NCI-H1930 (cell line): ENCODE data around the gene MAP4K1.
"Not testable (repeated sequence)": the region's sequence is repeated elsewhere in the genome, so short reads cannot be mapped to it uniquely, and the experiment has no call there.

ENCODE experiments used
- DNase-seq, 2 experiments: peaks; one replicate each; lab custom pipeline; 2025; lab: John Stamatoyannopoulos, UW

The MAP4K1 gene

DNA sequence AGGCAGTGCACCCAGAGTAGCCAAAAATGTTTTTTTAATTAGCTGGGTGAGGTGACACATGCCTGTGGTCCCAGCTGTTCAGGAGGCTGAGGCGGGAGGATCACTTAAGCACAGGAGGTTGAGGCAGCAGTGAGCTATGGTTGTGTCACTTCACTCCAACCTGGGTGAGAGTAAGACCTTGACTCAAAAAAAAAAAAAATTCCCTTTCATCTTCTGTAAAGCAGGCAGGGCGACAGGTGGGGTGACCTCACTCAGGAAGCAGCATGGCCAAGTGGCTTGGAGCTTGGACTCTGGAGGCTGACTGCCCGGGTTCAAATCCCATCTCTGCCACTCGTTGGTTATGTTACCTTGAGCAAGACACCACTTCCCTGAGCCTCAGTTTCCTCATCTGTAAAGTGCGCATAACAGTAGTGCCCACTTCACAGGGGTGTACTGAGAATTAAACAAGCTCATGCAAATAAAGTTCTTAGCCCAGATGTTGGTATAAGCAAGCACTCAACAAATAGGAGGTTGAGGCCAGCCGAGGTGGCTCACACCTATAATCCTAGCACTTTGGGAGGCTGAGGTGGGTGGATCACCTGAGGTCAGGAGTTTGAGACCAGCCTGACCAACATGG lies 48.3 kb downstream of the MAP4K1 start:
- DNase-seq = no peak

DNA sequence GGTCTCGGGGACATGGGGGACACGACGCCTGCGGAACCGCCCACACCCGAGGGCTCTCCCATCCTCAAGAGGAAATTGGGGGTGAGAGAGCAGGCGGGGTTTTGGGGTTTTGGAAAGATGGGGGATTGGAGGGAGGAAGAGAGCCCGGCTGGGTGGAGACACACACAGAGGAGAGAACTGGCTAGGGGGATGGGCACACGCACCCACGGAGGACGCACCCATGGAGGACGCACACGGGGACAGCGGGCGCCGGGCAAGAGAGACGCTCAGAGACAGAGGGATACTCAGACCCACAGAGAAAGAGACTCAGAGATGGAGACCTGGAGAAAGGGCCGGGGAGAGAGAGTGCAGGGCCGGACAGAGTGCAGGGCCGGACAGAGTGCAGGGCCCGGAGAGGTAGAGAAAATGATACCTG lies 52.1 kb downstream of the MAP4K1 start:
- no peak for DNase-seq

DNA sequence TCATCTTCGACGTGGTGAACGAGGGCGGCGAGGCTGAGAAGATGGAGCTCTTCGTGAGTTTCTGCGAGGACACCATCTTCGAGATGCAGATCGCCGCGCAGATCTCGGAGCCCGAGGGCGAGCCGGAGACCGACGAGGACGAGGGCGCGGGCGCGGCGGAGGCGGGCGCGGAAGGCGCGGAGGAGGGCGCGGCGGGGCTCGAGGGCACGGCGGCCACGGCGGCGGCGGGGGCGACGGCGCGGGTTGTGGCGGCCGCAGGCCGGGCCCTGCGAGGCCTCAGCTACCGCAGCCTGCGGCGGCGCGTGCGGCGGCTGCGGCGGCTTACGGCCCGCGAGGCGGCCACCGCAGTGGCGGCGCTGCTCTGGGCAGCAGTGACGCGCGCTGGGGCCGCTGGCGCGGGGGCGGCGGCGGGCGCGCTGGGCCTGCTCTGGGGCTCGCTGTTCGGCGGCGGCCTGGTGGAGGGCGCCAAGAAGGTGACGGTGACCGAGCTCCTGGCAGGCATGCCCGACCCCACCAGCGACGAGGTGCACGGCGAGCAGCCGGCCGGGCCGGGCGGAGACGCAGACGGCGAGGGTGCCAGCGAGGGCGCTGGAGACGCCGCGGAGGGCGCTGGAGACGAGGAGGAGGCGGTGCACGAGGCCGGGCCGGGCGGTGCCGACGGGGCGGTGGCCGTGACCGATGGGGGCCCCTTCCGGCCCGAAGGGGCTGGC lies 52.6 kb downstream of the MAP4K1 start:
- DNase-seq = no peak

DNA sequence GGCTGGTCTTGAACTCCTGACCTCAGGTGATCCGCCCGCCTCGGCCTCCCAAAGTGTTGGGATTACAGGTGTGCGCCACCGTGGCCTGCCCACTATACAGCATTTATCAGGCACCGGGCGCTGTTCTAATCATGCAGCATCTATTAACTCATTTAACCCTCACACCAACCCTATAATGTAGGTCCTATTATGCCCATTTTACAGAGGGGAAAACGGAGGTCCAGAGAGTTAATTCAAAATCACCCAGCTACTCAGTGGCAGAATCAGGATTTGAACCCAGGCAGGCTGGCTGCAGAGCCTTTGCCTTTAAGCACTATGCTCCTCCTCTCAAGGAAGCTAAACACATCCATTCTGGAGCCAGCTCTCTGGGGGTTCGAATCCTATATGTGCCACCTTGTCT lies 54.3 kb downstream of the MAP4K1 start:
- DNase-seq = no peak

DNA sequence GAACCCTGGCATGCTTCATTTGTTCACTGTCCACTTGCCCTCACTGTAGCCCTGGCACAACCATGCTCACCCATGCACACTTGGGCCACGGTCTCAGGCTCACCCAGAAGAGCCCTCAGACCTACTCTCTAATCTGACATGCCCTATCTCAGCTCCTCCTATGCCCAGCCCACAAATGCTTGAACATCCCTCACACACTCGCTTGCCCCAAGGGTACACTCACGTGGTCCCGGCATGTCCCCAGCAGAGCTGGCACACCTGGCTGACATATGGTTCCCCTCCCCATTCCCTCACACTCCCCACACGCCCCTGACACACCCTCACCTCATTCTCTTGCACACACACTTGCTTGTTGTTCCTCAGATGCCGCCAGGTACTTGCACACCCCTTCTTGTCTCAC lies 55.7 kb downstream of the MAP4K1 start:
- no peak for DNase-seq

DNA sequence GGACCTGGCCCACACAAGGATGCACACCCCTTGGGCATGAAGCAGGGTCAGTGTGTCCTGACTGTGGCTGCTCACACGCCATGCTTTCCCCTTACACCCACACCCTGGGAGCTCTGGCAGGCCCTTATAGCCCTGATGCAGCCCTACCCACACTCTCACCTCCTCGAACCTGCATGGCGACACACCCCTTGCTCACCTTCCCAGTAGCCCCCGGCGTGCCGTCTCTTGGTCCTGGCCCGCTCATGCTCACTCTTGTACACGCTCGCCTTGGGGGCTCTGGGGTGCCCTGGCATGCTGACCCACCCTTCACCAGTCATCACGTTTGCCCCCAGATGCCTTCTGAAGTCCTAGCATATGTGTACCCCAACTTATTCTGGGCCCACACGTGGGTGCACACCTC lies 56.1 kb downstream of the MAP4K1 start:
- no peak for DNase-seq

DNA sequence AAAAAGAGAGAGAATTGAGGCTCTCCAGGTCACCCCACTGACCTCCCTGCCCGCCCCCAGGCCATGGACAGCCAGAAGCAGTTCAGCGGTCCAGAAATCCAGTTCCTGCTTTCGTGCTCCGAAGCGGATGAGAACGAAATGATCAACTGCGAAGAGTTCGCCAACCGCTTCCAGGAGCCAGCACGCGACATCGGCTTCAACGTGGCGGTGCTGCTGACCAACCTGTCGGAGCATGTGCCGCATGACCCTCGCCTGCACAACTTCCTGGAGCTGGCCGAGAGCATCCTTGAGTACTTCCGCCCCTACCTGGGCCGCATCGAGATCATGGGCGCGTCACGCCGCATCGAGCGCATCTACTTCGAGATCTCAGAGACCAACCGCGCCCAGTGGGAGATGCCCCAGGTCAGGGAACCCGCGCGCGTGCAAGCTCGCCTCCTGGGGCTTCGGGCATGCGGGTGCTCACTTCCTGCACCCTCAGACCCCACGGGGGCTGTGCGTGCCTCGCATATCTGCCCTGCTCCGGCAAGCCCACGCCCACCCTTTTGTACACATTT lies 56.6 kb downstream of the MAP4K1 start:
- DNase-seq = no peak

DNA sequence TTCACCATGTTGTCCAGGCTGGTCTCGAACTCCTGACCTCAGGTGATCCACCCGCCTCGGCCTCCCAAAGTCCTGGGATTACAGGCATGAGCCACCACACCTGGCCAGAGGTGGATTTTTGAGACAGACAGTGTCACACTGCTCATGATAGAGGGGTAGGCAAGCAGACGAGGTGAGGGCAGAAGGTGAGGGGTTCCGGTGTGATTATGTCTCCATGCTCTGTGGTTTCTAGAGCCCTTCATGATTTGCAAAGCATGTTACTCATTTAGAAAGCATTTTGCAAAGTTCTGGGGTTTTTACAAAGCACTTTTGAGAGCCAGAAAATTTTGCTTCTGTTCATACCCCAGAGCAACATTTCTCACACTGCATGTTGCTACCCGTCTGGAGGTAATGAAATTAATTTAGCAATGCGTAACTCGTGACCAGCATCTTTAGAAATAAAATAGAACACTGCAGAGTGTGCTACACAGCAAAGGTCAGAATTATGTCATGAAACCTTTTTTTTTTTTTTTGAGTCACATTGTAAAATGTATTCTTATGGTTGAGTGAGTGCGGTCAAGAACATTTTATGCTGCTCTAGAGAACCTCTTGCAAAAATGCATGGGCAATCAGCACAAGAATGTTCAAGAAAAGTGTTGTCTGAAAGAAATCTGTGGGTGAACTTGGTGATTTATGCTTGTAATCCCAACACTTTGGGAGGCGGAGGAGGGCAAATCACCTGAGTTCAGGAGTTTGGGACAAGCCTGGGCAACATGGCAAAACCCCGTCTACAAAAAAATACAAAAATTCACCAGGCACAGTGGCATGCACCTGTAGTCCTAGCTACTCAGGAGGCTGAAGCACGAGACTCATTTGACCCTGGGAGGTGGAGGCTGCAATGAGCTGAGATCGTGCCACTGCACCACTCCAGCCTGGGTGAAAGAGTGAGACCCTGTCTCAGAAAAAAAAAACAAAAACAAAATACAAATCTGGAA lies 58.0 kb downstream of the MAP4K1 start:
- DNase-seq = no peak

DNA sequence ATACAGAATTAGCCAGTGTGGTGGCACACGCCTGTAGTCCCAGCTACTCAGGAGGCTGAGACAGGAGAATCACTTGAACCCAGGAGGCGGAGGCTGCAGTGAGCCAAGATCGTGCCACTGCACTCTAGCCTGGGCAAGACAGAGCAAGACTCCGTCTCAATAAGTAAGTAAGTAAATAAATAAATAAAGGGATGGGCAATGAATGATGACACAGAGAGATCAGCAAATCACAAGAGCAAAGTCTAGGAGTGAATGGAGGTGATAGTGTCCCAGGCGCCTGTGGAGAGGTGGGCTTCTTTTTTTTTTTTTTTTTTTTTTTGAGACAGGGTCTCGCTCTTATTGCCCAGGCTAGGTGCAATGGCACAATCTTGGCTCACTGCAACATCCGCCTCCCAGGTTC lies 58.8 kb downstream of the MAP4K1 start:
- not testable (repeated sequence) for DNase-seq

DNA sequence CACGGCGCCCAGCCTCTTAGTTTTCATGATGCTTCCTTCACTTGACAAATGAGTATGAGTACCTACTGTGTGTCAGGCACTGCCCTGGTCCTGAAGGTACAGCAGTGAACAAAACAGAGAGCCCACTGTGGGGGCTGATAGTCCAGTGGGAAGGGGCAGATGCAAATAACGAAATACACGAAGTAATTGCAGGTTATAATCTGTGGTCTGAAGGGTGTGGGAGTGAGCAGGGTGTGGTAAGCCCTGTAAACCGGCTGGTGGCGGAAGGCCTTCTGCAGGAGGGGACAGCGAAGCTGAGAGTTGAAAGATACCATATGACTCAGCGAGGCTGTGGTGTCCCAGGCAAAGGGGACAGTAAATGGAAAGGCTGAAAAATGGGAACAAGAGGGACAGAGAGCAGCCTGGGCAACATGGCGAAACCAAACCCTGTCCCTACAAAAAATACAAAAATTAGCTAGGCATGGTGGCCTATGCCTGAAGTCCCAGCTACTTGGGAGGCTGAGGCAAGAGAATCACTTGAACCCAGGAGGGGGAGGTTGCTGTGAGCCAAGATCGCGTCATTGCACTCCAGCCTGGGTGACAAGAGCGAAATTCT lies 60.5 kb downstream of the MAP4K1 start:
- DNase-seq = no peak

DNA sequence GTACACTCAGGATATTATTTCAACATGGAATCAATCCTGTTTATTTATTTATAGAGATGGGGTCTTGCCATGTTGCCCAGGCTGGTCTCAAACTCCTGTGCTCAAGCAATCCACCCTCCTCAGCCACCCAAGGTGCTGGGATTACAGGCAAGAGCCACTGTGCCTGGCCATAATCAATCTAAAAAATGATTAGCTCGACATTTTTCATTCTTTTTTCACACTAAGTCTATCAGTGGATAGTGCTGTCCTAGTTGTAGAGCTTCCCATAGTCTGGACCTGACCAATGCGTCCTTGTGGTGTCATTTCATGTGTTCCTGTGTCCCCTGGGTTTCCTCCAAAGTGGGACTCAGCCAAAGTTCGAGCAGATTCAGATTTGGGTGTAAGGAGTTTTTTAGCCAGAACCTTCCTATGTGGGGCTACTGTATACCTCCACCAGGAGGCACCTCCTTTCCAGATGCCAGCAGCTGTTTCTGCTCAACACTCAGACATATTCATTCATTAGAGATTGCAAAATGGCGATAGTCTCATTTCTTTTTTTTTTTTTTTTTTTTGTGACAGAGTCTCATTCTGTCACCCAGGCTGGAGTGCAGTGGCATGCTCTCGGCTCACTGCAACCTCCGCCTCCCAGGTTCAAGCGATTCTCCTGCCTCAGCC lies 61.1 kb downstream of the MAP4K1 start:
- DNase-seq = no peak

DNA sequence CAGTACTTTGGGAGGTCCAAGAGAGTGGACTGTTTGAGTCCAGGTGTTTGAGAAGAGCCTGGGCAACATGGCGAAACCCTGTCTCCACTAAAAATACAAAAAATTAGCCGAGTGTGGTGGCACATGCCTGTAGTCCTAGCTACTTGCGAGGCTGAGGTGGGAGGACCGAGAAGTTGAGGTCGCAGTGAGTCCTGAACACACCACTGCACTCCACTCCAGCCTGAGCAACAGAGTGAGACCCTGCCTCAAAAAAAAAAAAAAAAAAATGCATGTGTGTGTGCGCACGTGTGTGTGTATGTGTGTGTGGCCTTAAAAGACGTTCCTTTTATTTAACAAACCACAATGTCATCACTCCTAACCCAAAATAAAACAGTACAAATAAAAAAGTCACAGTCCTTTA lies 62.6 kb downstream of the MAP4K1 start:
- no peak for DNase-seq

DNA sequence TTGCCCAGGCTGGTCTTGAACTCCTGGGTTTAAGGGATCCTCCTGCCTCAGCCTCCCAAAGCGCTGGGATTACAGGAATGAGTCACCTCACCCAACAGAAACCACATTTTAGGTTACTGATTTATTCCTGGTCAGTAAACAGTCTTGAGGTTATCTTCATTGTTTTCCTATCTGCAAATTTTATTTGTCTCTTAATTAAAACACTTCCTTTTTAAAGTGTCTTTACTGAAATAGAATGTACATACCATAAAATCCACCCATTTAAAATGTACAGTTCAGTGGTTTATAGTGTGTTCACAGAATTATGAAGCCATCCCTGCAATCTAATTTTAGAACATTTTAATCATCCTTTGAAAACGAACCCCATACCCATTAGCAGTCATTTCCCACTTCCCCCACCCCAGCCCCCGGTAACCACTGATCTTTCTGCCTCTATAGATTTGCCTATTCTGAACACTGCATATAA lies 63.0 kb downstream of the MAP4K1 start:
- no peak for DNase-seq

DNA sequence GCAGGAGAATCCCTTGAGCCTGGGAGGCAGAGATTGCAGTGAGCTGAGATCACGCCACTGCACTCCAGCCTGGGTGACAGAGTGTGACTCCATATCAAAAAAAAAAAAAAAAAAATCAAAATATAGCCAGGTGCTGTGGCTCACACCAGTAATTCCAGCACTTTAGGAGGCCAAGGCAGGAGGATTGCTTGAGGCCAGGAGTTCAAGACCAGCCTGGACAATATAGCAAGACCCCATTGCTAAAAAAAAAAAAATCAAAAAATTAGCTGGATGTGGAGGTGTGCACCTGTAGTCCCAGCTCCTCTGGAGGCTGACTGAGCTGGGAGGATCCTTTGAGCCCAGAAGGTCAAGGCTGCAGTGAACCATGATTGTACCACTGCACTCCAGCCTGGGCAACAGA lies 64.5 kb downstream of the MAP4K1 start:
- DNase-seq = not testable (repeated sequence)

DNA sequence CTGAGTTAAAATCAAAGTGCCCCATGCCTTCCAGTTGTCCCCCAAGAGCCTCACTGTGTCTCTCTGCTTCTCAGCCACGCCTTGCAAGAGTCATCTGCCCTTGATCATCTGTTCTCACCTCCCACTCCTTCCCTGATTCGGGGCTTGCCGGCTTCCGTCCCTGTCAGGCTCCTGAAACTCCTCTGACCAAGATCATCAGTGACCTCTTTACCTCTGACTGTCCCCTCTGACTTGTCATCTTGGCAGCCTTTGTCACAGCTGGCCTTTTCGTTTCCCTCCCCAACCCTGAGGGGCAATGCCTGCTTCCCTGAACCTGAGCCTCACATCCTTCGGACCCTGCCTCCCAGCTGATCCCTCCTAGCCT lies 66.3 kb downstream of the MAP4K1 start:
- no peak for DNase-seq

DNA sequence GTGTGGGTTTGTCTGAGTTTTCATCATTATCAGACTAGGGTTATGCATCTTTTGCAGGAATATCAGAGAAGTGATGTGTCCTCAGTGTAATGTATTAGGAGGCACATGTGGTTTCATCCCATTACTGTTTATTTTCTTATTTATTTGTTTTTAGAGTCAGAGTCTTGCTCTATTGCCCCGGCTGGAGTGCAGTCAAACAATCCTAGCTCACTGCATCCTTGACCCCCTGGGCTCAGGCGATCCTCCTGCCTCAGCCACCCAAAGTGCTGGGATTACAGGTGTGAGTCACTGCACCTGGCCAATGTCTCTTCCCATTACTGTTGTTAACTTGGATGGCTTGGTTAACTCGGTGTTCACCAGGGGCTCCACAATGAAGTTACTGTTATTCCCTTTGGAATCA lies 67.4 kb downstream of the MAP4K1 start:
- no peak for DNase-seq

DNA sequence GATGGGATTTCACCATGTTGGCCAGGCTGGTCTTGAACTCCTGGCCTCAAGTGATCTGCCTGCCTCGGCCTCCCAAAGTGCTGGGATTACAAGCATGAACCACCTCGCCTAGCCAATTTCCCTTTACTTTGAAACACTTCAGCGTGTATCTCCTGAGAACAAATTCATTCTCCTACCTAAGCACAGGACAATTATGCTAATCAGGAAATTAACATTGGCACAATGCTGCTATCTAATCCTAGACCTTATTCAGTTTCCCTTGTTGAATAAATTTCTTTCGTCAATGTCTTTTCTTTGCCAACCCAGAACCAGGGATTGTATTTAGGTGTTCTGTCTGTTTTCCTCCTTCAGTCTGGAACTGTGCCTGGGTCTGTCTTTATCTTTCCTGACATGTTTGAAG lies 67.8 kb downstream of the MAP4K1 start:
- no peak for DNase-seq

DNA sequence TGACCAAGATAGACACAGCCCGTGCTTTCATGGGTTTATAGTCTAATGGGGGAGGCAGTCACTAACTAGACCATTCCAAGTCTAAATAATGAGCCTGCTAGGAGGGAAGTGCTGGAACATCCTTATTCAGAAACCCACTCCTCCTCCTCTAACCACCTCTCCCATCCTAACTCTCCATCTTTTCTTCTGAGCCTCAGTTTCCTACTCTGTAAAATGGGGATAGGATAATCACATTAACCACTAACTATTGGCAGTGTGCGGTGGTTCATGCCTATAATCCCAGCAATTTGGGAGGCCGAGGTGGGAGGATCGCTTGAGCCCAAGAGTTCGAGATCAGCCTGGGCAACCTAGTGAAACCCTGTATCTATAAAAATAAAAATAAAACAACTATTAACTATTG lies 68.7 kb downstream of the MAP4K1 start:
- no peak for DNase-seq

DNA sequence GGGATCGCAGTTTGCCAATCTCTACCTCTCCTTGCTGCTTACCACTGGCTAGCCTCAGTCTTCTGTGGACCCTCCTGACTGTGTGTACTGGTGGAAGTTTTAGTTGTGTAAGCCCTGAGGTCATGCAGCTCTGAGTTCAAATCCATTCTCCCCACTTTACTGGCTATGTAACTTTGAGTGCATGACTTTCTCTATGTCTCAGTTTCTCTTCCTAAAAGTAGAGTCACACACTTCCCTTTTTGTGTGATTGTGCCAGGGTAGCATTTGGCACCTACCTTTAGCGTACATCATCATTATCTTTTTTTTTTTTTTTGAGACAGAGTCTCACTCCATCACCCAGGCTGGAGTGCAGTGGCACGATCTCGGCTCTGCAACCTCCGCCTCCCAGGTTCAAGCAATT lies 70.3 kb downstream of the MAP4K1 start:
- no peak for DNase-seq

DNA sequence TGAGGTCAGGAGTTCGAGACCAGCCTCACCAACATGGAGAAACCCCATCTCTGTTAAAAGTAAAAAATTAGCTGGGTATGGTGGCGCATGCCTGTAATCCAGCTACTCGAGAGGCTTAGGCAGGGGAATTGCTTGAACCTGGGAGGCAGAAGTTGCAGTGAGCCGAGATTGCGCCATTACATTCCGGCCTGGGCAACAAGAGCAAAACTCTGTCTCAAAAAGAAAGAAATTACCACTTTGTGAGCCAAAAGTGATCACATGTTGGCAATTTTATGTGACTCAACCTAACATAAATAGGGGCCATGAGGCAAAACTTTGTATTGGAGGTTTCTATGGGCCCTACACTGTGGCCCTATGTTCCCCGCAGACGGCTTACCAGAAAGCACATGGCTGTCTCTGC lies 72.2 kb downstream of the MAP4K1 start:
- no peak for DNase-seq

DNA sequence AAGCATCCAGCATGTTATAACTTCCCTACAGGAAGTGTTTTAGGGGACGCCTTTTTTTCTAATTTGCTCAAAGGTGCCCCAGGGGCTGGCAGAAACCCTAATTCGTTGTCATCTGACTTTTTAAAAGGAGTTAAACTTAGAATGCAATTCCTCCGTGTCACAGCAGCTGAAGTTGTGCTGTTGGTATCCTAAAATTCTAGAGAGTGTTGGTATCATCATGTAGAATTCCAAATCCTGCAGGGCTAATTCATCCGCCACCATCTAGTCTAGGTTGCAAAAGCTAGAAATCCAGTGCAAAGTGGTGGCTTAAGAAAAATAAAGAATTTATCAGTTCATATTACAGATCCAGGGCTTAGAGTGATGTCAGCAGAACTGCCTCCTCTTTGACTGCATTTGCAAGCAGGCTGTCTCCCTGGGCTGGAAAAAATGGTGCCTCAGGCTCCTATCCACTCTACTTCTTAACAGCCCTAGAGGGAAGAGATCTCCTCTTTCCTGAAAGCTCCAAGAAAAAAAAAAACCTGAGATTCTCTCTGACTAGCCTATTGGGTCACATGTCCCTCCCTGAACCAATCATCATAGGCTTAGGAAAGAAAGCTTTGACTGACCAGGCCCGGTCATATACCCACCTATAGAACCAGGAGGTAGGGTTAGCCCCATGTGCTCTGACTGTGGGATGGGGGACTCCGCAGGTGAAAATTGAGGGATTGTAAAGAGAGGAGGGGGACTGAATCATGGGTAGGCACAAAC lies 73.0 kb downstream of the MAP4K1 start:
- no peak for DNase-seq
